GM18861 (cell line): Measurements from ENCODE around the gene CRELD1.
"Not testable (repeated sequence)": the region's sequence is repeated elsewhere in the genome, so short reads cannot be mapped to it uniquely, and the experiment has no call there.

Experiments
- ATAC-seq: cut with Tn5 transposase; IDR thresholded peaks from one replicate; pipeline ENCODE4 v1.9.1; 2021; ENCODE audit not compliant: unreplicated experiment

CRELD1 gene

GRCh38 chr3:9934235-9934621, 594 bp downstream of the CRELD1 start:
- ATAC-seq, result no peak

DNA sequence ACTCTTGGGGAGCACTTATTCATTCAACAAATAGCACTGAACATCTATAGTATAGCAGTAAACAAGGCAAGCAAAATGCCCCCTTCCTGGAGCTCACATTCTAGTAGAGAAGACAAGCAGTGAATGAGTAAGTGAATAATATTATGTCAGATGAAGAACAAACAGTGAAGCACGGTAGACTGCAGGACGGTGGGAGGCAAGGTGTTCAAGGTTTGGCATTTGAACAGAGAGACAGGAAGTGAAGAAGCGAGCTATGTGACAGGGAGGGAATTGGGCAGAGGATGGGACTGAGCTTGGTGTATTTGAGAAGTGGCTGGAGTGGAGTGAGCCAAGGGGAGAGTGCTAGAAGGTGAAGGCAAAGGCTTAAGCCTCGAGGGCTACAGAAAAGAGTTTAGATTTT, 1.4 kb downstream of the CRELD1 start:
- no peak for ATAC-seq

GRCh38 chr3:9935966-9936510, 2.4 kb downstream of the CRELD1 start:
- no peak for ATAC-seq

DNA sequence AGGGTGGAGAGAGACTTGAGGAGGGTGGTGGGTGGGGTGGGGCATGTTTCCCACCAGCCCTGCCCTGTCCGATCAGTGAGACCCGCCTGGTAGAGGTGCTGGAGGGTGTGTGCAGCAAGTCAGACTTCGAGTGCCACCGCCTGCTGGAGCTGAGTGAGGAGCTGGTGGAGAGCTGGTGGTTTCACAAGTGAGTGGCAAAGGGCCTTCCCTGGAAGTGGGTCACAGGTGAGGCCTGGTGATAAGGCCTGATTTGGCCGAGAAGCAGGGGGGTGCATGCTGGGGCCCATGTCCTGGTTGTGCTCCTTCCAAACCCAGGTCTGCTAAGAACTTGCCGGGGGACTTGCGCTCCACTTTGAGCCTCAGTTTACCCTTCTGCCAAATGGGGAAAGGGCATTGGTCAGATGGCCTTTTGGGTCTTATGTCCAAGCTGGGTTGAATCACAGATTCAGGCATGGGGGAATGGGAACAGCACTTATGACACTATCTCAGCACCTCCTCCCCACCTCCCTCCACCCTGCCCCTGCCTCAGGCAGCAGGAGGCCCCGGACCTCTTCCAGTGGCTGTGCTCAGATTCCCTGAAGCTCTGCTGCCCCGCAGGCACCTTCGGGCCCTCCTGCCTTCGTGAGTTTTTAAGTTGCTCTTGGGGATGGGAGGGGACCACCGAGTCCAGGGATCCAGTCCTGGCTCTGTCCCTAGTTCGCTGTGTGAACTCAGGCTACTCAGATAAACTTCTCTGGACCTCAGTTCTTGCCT, 4.0 kb downstream of the CRELD1 start:
- no peak for ATAC-seq

- ATAC-seq, result no peak
These were observed 5.3 kb downstream of the CRELD1 start for GRCh38 chr3:9938966-9939365.

DNA sequence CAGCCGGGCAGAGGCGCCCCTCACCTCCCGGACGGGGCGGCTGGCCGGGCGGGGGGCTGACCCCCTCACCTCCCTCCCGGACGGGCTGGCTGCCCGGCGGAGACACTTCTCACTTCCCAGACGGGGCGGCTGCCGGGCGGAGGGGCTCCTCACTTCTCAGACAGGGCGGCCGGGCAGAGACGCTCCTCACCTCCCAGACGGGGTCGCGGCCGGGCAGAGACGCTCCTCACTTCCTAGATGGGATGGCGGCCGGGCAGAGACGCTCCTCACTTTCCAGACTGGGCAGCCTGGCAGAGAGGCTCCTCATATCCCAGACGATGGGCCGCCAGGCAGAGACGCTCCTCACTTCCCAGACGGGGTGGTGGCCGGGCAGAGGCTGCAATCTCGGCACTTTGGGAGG, 6.3 kb downstream of the CRELD1 start:
- ATAC-seq, result not testable (repeated sequence)

DNA sequence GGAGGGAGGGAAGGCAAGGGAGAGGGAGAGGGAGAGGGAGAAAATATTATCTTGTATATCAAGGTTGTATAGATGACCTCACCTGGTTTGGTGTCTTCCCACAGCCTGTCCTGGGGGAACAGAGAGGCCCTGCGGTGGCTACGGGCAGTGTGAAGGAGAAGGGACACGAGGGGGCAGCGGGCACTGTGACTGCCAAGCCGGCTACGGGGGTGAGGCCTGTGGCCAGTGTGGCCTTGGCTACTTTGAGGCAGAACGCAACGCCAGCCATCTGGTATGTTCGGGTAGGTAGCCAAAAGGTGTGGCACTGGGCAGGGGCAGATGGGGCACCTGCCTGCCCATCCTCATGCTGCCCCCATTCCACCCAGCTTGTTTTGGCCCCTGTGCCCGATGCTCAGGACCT, 7.1 kb downstream of the CRELD1 start:
- no peak for ATAC-seq

DNA sequence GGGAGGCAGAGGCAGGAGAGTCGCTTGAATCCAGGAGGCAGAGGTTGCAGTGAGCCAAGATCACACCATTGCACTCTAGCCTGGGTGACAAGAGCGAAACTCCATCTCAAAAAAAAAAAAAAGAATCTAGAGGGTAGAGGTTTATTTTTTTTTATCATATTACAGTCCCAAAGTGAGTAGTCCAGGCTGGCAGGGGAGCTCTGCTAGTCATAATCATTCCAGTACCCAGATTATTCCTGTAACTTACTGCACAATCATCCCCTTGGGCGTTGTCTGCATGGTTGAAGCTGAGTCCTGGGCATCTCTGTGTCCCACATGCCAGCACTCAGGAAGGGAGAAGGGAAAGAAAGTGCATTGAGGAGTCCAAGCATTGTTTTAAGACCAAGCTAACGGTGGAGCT, 8.5 kb downstream of the CRELD1 start:
- no peak for ATAC-seq

DNA sequence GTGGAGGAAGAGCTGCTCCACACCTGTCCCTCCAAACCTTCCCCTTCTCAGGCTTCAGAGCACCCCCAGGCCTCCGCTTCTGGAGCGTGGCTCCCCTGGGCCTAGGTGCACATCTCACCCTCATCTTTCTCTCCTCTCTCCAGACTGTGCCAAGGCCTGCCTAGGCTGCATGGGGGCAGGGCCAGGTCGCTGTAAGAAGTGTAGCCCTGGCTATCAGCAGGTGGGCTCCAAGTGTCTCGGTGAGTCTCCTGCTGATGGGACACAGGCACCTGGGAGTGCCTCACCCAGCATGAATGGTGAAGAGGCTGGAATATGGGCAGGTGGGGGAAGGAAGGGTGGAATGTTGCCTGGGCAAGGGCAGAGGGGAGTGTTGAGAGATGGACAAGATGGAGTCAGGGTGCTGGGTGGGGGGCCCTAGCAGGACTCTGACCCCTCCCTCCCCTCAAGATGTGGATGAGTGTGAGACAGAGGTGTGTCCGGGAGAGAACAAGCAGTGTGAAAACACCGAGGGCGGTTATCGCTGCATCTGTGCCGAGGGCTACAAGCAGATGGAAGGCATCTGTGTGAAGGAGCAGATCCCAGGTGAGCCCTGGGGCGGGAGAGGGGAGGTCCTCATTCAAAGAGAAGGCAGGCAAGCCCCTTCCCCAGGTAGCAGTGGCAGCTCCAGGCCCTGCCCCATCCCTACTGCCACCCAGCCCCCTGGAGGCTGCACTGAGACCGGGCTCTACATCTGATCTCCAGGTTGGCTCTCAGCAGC, 9.5 kb downstream of the CRELD1 start:
- no peak for ATAC-seq

DNA sequence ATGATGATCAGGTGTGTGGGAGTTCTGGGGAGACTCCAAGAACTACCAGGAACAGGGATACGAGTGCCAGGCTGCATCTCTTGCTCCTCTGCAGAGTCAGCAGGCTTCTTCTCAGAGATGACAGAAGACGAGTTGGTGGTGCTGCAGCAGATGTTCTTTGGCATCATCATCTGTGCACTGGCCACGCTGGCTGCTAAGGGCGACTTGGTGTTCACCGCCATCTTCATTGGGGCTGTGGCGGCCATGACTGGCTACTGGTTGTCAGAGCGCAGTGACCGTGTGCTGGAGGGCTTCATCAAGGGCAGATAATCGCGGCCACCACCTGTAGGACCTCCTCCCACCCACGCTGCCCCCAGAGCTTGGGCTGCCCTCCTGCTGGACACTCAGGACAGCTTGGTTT, 10.6 kb downstream of the CRELD1 start:
- no peak for ATAC-seq

GRCh38 chr3:9945358-9945757, 11.7 kb downstream of the CRELD1 start:
- ATAC-seq, result no peak

- ATAC-seq, result peak; percentile 65
These were observed 12.7 kb downstream of the CRELD1 start for GRCh38 chr3:9946112-9947024.

- ATAC-seq, result no peak
These were observed 13.7 kb downstream of the CRELD1 start for GRCh38 chr3:9947025-9947995.

- no peak for ATAC-seq
These were observed 15.0 kb downstream of the CRELD1 start for GRCh38 chr3:9948586-9948985.

DNA sequence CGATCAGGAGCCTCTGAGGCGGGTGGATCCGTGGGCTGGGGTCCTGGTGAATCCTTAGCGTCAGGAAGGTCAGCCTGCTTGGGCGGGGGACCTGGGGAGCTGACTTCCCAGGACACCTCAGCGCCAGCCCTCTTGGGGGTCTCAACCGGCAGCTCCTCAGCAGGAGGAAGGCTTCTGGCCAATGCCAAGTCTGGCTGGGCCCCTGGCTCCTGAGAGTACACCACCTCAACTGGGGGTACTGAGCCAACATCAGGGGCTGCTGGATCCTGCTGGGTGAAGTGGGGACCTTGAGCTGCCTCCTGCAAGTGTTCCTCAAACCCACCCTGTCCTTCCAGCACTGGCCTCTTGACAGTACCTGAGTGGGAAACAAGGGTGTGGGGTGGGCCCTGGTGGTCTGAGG, 15.5 kb downstream of the CRELD1 start:
- ATAC-seq, result no peak

DNA sequence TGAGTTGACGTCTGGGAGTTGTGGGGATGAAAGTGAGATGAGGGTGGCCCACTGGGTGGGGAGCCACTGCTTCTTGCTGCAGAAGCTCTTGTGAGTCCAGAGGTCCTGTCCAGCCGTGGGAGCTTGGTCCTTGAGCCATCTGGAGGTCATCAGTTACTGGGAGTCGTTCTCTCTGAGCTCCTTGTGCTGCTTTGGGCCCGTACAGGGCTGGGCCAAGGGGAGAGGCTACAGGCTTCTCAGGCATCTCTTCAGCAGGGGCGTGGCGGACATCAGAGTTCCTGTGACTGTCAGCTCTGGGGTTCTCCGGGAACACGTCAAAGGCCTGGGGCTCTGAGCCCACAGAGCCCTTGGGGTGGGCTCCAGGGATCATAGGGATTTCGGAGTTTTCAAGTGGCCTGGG, 16.0 kb downstream of the CRELD1 start:
- no peak for ATAC-seq

DNA sequence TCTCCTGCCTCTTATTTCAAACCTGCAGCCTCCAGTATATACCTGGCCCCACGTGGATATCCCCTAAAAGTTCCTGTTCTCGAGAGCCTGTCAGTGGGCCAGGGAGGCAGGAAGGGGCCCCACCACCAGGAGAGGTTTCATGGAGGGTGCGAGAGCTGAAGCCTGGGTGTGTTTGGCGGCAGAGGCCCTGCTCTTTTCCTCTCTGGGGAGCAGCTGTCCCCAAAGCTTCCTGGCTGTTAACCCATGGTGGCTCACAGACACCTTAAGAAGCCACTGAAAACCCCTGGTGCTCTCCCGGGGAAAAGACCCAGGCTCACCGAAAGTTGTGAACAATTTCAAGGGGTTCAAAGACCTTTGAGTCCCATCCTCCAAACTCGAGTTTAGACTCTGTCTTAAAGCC, 17.5 kb downstream of the CRELD1 start:
- ATAC-seq, result no peak

DNA sequence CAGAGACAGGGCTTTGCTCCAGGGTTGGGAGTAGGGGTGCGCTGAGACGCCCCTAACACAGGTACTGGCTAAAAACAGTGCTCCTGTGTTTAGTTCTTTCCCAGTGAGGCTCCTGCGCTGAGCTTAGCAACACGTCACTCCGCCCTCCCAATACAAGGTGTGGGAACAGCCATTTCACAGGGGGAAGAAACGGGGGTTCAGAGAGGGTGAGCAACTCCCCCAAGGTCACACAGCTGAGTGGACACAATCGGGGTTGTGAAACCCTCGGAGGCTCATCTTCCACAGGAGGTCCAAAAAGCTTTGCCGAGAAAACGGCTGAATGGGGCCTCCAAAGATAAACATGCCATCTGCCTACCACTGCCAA, 17.9 kb downstream of the CRELD1 start:
- ATAC-seq, result no peak

DNA sequence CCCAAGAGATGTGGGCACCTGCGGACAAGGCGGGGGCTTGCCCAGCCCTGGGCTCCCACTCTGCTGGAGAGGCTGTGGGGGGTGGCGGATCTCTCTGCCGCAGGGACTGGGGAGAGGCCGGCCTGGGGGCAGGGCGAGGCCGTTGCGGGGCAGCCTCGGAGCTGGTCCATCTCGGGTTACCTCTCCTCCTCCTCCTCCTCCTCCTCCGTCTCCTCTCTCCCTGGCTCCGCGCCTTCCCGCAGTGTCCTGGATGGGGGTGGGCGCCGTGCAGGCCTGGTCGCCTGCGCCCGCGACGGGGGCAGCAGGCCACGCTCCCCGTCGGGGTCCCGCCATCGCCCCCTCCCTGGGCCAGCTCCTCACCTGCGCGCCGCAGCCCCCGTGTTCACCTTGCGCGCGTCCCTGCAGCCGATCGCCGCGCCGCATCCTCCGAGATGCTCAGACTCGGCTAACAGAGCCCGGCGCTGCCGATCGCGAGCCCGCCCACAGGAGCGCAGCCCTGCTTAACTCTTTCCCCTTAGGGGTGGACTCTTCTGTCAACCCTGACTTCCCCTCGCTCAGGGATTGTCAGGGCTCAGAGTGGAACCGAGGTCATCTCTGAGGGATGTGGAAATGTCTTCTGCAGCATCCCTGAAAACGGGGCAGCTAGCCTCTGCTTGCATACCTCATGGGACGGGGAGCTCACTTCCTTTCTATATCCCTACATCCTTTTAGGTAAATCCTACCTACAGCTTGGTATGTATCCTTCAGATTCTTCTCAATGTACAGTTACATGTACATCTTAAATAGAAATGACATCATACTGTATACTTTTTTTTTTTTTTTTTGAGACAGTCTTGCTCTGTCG, 18.6 kb downstream of the CRELD1 start, which contains the start of gene PRRT3:
TSS of gene PRRT3 (minus strand) at position 447 of the 844 bp plus-strand sequence. CDS start 2,293 bp downstream, outside the sequence.
- ATAC-seq, result peak; percentile 66
